Superior temporal gyrus (tissue), 1 donor: ENCODE data around the gene TBCB.
A peak's percentile ranks its signal among the peaks of the same experiment; 100 is the strongest.
"Not testable (repeated sequence)": the region's sequence is repeated elsewhere in the genome, so short reads cannot be mapped to it uniquely, and the experiment has no call there.

Experiments used
- DNase-seq: peaks from one replicate; pipeline ENCODE4 v3.0.0-alpha.2; 2016; ENCODE audit errors: extremely low spot score

The TBCB gene

GRCh38 chr19:36101550-36102327 lies 13.5 kb upstream of the TBCB start:
- no peak for DNase-seq

- DNase-seq, result no peak
Observed at GRCh38 chr19:36103040-36103626, 12.1 kb upstream of the TBCB start.

GRCh38 chr19:36103842-36104552 lies 11.3 kb upstream of the TBCB start:
- no peak for DNase-seq

DNA sequence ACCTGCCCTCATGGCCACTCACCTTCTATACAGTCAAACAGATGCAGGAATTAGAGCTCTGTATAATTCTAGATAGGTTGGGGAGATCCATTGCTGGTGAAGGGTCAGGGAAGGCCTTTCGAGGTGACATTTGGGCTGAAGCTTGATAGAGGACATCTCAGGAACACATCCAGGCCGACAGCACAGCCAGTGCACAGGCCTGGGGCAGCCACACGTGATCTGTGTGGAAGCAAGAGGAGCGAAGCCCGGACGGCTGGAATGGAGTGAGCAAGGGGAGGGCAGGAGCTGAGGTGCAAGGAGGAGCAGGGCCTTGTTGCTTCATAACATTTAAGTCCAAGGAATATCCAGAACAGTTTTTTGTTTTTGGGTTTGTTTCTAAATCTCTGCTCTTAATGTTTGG lies 8.8 kb upstream of the TBCB start:
- DNase-seq, result no peak

DNA sequence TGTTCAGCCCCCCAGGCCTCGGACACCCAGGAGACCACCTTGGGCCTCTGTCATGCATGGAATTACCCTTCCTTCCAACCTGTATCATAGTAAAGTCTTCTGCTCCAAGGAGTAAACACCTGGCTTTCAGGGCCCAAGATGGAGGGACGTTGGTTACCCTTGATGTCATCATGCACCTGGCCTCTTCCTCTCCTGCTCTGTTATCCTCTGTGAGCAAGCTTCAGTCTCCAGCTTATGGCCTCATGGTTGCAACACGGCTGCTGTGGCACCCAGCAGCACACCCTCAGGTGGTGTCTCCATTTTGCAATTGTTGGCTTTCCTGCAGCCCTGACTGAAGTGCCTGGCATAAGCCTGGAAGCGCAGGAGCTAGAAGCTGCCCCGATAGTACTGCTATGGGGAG lies 8.3 kb upstream of the TBCB start:
- DNase-seq, result no peak

GRCh38 chr19:36108684-36109083 lies 6.6 kb upstream of the TBCB start:
- no peak for DNase-seq

- DNase-seq, result no peak
Observed at GRCh38 chr19:36110487-36111199, 4.6 kb upstream of the TBCB start, which contains the start of gene OVOL3. Gene OVOL3, plus strand, starts transcription at chr19:36111143. Its CDS starts 60 bp downstream, at chr19:36111203.

- no peak for DNase-seq
Observed at GRCh38 chr19:36111200-36111539, 4.1 kb upstream of the TBCB start.

- no peak for DNase-seq
Observed at GRCh38 chr19:36112678-36113077, 2.6 kb upstream of the TBCB start.

- DNase-seq, result no peak
Observed at GRCh38 chr19:36113425-36113824, 1.8 kb upstream of the TBCB start.

- no peak for DNase-seq
Observed at GRCh38 chr19:36113894-36114720, 1.2 kb upstream of the TBCB start.

GRCh38 chr19:36114721-36115452 lies 381 bp upstream of the TBCB start, which contains the start of gene POLR2I:
Gene POLR2I, minus strand, starts transcription at chr19:36114875. Its CDS starts 19 bp downstream, at chr19:36114856.
- peak; percentile 100 for DNase-seq

DNA sequence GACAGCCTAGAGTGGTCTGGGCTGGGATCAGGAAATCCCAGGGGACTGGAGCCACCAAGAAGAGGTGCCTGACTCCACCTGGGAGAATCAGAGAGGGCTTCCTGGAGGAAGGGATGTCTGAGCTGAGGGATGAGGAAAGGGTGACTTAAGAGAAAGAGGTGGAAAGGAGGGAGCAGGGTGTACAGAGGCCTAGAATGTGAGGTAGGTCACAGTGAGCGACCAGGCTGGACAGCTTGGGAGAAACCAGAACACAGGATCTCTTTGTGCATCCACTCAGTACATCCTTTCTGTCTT lies 1.0 kb downstream of the TBCB start:
- no peak for DNase-seq

DNA sequence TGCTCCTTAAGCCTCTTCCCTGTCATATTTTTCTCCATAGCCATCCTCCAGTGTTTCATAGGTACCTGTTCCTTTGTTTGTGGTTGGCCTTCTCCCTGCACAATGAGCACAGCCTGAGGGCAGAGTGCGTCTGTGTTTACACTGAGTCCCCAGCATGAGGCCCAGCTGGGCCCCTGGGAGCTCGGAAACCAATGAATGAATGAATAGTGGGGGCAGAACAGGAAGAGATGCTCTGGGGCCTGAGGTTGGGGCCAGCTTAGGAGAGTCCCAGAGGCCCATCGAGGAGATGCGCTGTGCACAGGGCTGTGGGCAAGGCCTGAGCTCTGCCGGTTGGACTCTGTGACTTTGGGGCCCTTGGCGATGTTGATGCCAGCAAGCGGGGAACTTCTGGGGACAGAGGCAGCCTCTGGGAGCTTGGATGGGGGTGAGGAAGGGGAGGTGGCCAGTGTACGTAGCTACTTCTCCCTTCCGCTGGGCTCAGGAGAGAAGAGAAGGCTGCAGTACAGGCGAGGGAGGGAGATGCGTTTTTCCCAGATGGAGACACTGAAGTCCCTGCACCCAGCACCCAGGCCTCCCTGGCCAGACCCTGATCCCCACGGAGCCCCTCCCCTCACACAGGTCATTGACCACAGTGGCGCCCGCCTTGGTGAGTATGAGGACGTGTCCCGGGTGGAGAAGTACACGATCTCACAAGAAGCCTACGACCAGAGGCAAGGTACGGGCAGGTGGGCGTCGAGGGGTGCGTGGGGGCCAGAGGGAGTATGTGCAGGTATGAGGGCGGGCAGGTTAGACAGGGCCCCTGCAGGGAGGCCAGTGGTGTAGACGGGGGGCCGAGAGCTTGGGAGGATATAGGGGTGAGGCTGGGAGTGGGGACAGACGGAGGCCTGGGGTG lies 5.1 kb downstream of the TBCB start:
- DNase-seq, result no peak

DNA sequence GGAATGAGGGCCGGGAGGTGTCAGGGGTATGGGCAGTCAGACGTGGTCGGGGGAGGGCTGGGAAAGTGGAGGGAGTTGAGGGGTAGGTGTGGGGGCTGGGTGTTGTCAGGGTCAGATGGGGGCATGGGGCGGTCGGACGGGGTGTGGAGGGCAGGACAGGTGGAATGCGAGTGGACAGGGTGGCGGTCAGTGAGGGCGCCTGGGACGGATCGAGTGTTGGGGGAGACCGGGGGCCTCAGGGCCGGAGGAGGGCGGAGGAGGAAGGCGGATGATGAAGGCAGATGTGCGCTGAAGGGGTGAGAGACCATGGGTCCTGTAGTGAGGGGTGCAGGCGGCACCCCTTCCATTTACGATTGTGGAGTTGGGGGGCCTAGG lies 5.7 kb downstream of the TBCB start:
- no peak for DNase-seq

- DNase-seq, result no peak
Observed at GRCh38 chr19:36121486-36122124, 6.3 kb downstream of the TBCB start.

DNA sequence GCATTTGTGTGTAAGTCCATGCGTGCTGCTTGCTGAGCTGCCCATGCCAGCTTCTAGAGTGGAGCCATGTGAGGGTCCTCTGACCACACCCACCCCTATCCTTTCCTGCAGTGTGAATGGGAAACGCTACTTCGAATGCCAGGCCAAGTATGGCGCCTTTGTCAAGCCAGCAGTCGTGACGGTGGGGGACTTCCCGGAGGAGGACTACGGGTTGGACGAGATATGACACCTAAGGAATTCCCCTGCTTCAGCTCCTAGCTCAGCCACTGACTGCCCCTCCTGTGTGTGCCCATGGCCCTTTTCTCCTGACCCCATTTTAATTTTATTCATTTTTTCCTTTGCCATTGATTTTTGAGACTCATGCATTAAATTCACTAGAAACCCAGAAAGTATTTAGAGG lies 10.3 kb downstream of the TBCB start:
- no peak for DNase-seq

DNA sequence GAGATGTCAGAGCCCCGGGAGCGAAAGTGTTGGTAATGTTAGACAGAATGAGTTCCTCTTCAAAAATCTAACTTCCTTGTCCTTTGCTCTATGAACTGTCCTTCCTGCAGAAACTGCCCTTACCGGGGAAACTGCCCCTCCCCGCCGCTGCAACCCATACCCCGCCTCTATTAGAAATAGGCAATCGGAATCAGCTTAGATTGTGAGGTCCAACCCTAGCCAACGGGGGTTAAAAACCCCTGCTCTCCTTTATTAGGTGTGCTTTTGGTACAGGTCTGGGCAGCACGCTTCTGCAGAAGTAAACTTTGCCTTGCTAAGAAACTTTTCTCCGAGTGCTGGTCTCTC lies 13.1 kb downstream of the TBCB start:
- DNase-seq, result no peak

GRCh38 chr19:36131221-36131620 lies 16.0 kb downstream of the TBCB start:
- not testable (repeated sequence) for DNase-seq
